ENCODE data around the gene SPRYD4.

DNA sequence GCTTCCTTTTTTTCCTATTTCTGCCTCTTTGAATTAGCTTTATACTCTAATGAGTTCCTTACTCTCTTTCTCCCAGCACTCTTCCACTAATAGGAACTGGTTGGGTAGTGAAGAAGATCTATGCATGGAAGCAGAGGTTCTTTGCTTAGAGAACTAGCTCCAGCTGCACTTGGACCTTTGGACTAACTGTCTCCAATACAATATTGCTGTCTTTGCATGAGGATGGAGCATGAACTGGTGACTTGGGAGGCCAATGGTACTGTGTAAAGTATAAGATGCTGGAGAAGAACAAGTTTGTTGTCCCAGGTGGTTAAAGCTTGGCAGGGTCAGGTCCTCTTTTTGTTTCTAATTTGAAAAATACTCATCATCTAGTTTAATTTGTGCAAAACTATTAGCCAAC is 22.0 kb downstream of the SPRYD4 start:
- TF ChIP-seq TCF4 (CRISPR knock-in tag; IDR thresholded peaks at IDR 0.05; ENCODE audit: borderline replicate concordance) (no peak), ZFP30 (CRISPR knock-in tag; IDR thresholded peaks at IDR 0.05) (no peak)

Measured in SK-N-SH treated with all-trans-retinoic acid at 6 μM for 48 hours (cell line).